IMR-90 (cell line): Measurements from ENCODE around the gene MCUR1. TPM values are rescaled to one million over a fixed set of nuclear protein-coding genes. Genes with fewer than 3 reads are reported as not detected.

Experiments used
- ATAC-seq: fragments of 200-7000 bp; cut with Tn5 transposase; 2 replicates; pipeline ENCODE4 v1.9.1; 2020; ENCODE audit warnings: low read depth, mild to moderate bottlenecking, moderate library complexity
- BruUV-seq: library from RNA; stranded (reverse); fragments of 400-500 nt; replicated peaks from 2 replicates; lab custom pipeline; 2021; lab: Mats Ljungman, UMichigan
- CTCF ChIA-PET: fragments of 300-600 bp; formaldehyde crosslinking; extraction: SDS; loops from one replicate; lab custom pipeline; 2021; ENCODE audit warnings: antibody characterized with exemption; lab: Yijun Ruan, JAX
- POLR2A ChIA-PET: fragments of 300-600 bp; sonication (Branson Sonifier 250); formaldehyde crosslinking; loops from one replicate; lab custom pipeline; 2022; ENCODE audit warnings: antibody characterized with exemption; ENCODE audit not compliant: unreplicated experiment; lab: Charles Lee
- DNase-seq: peaks from one replicate; pipeline ENCODE4 v3.0.0; 2013
- H2AFZ ChIP-seq: replicated peaks from 2 replicates; pipeline ENCODE3; 2013; ENCODE audit warnings: low read length, mild to moderate bottlenecking; ENCODE audit not compliant: poor library complexity
- H2AK5ac ChIP-seq: 2 replicates; pipeline ENCODE4 v1.6.1; 2013; ENCODE audit warnings: low read depth, low read length, inconsistent platforms
- H2AK9ac ChIP-seq: replicated peaks from 2 replicates; pipeline ENCODE3; 2013; ENCODE audit warnings: mild to moderate bottlenecking, low read depth, low read length, moderate library complexity; ENCODE audit not compliant: poor library complexity
- H2BK120ac ChIP-seq: 2 replicates; pipeline ENCODE4 v1.6.1; 2013; ENCODE audit warnings: low read depth, low read length, inconsistent platforms
- H2BK15ac ChIP-seq: 3 replicates; pipeline ENCODE4 v1.6.1; 2013; ENCODE audit warnings: low read depth, low read length, inconsistent platforms
- H2BK20ac ChIP-seq: 2 replicates; pipeline ENCODE4 v1.6.1; 2013; ENCODE audit warnings: low read depth, mild to moderate bottlenecking, inconsistent platforms, low read length, moderate library complexity
- H2BK5ac ChIP-seq: 2 replicates; pipeline ENCODE4 v1.6.1; 2013; ENCODE audit warnings: mild to moderate bottlenecking, low read depth, low read length, inconsistent platforms; ENCODE audit not compliant: poor library complexity, severe bottlenecking
- H3K14ac ChIP-seq: replicated peaks from 2 replicates; pipeline ENCODE4 v1.6.1; 2013; ENCODE audit warnings: low read depth, low read length, inconsistent platforms
- H3K18ac ChIP-seq: 2 replicates; pipeline ENCODE4 v1.6.1; 2013; ENCODE audit warnings: low read depth, low read length, control low read depth
- H3K23ac ChIP-seq: 2 replicates; pipeline ENCODE4 v1.6.1; 2013; ENCODE audit warnings: low read depth, low read length, inconsistent platforms
- H3K27ac ChIP-seq: 2 replicates; pipeline ENCODE4 v1.5.1; 2013; ENCODE audit warnings: mild to moderate bottlenecking, control low read depth, low read length; ENCODE audit not compliant: insufficient read depth
- H3K27me3 ChIP-seq: 2 replicates; pipeline ENCODE4 v1.6.1; 2013; ENCODE audit warnings: low read length; ENCODE audit not compliant: control insufficient read depth, insufficient read depth
- H3K36me3 ChIP-seq: 2 replicates; pipeline ENCODE4 v1.6.1; 2013; ENCODE audit warnings: low read length, mixed read lengths; ENCODE audit not compliant: control insufficient read depth, insufficient read depth
- H3K4ac ChIP-seq: 2 replicates; pipeline ENCODE4 v1.6.1; 2013; ENCODE audit warnings: low read depth, low read length, inconsistent platforms
- H3K4me1 ChIP-seq: 2 replicates; pipeline ENCODE4 v1.6.1; 2013; ENCODE audit warnings: low read length, mixed read lengths; ENCODE audit not compliant: control insufficient read depth, insufficient read depth
- H3K4me2 ChIP-seq: 2 replicates; pipeline ENCODE4 v1.6.1; 2013; ENCODE audit warnings: low read depth, mild to moderate bottlenecking, control low read depth, low read length, moderate library complexity
- H3K4me3 ChIP-seq: 2 replicates; pipeline ENCODE4 v1.5.1; 2013; ENCODE audit warnings: low read depth, mild to moderate bottlenecking, control low read depth, low read length, moderate library complexity; ENCODE audit not compliant: insufficient read depth
- H3K56ac ChIP-seq: 2 replicates; pipeline ENCODE4 v1.6.1; 2013; ENCODE audit warnings: low read length, inconsistent platforms; ENCODE audit not compliant: insufficient read depth; ENCODE audit errors: extremely low read depth
- H3K79me1 ChIP-seq, 2 experiments: 2 replicates each; pipeline ENCODE4 v1.6.1; 2013; ENCODE audit warnings: low read length in 2 of 2, inconsistent platforms in 1 of 2, low read depth in 1 of 2
- H3K9ac ChIP-seq: 2 replicates; pipeline ENCODE4 v1.6.1; 2013; ENCODE audit warnings: low read depth, low read length, control low read depth
- H3K9me1 ChIP-seq: 2 replicates; pipeline ENCODE4 v1.6.1; 2013; ENCODE audit warnings: low read length, inconsistent platforms; ENCODE audit not compliant: insufficient read depth
- H3K9me3 ChIP-seq: 2 replicates; pipeline ENCODE4 v1.6.1; 2013; ENCODE audit warnings: low read length; ENCODE audit not compliant: control insufficient read depth, insufficient read depth
- H4K20me1 ChIP-seq: 2 replicates; pipeline ENCODE4 v1.6.1; 2013; ENCODE audit warnings: low read length, inconsistent platforms; ENCODE audit not compliant: insufficient read depth
- H4K5ac ChIP-seq: 2 replicates; pipeline ENCODE4 v1.6.1; 2013; ENCODE audit warnings: mild to moderate bottlenecking, low read depth, low read length, control low read depth
- H4K8ac ChIP-seq, 2 experiments: 2 replicates each; pipeline ENCODE4 v1.6.1; 2013; ENCODE audit warnings: low read depth in 2 of 2, low read length in 2 of 2, control low read depth in 1 of 2, inconsistent platforms in 1 of 2
- H4K91ac ChIP-seq: 2 replicates; pipeline ENCODE4 v1.6.1; 2013; ENCODE audit warnings: low read depth, low read length, inconsistent platforms; ENCODE audit not compliant: insufficient read depth
- MXI1 ChIP-seq: IDR thresholded peaks from 2 replicates; pipeline ENCODE4 v1.6.1; 2012; ENCODE audit warnings: low read depth, mild to moderate bottlenecking, low read length, moderate library complexity, borderline replicate concordance
- WGBS, 2 experiments: methylation state at CpG; one replicate each; pipeline versions ENCODE4 v1.1.5 to v1.1.7; 2013; ENCODE audit warnings: missing lambda C conversion rate in 2 of 2; ENCODE audit not compliant: insufficient read length in 1 of 2; ENCODE audit errors: extremely low coverage in 2 of 2; 5-methylcytosine and 5-hydroxymethylcytosine counted together
- dilution Hi-C: fragments of 300-500 bp; cut with HindIII; formaldehyde crosslinking; loops from one replicate; pipeline ENCODE4 v1.14.3; 2018; ENCODE audit warnings: low sequenced_read_pairs; ENCODE audit not compliant: unreplicated experiment
- in situ Hi-C: fragments of 300-500 bp; cut with MboI; formaldehyde crosslinking; loops from 3 replicates; pipeline ENCODE4 v1.14.3; 2019; ENCODE audit warnings: low sequenced_read_pairs, inconsistent platforms, mixed read lengths
- intact Hi-C: fragments of 100-400 bp; cut with micrococcal nuclease; formaldehyde crosslinking; loops from 2 replicates; pipeline ENCODE4 v1.10.0; 2022
- polyA plus RNA-seq, 3 experiments: library from polyadenylated mRNA; depleted of rRNA; stranded (reverse); fragments of >200 nt; gene quantifications; 2 replicates each; pipeline ENCODE4 v1.2.3, GENCODE V29; 2012; ENCODE audit warnings: low replicate concordance in 1 of 3
- total RNA-seq: library from RNA; depleted of rRNA; stranded (reverse); fragments of >200 nt; gene quantifications from 2 replicates; pipeline ENCODE4 v1.2.3, GENCODE V29; 2012
- TF ChIP-seq, protein P1 (sequence below): fragments of 150-350 bp; IDR thresholded peaks from 2 replicates; pipeline ENCODE4 v1.6.1; 2016; ENCODE audit warnings: low read depth, mild to moderate bottlenecking, low read length, moderate library complexity, borderline replicate concordance

Gene MCUR1
- total and polyA plus RNA-seq, 2 of the 4 experiments (the other 2 are of a cell fraction), result 4.1 to 6.5 TPM

DNA sequence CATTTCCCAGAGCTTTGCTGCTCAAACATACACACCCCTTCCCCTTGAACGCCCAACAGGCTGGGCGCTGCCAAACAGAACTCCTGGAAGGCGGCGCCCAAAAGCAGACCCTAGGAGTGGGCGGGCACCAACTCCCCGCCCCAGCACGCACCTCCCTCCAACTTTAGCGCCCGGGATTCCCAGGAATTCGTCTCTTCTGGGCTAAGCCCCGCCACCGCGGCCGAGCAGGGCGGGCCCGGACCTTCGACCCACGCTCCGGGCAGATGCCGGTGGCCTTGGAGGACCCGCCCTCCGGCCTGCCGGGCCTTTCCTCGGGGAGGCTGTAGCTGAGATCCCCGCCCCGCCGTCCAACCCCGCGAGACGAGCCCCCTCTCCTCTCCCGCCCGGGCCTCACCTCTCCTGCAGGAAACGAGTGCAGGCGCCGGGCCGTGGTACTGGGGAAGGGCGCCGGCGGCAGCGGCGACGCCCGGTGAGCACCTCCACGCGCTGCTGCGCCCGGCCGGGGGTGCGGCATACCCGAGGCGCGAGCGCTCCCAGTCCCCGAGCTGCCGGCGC lies 659 bp downstream of the MCUR1 start:
- H3K4ac ChIP-seq, result 0 out of 2 replicates have a peak overlapping the region, but pooled peaks have one; percentile 16
- intact Hi-C loops (no loop called here), in situ Hi-C loops (no loop called here), dilution Hi-C loops (no loop called here)
- H3K27ac ChIP-seq, result peak overlapping the region; percentile 82
- H2BK5ac ChIP-seq, result peak overlapping the region; percentile 8
- peak overlapping the region; percentile 87 for H2AK9ac ChIP-seq
- ATAC-seq, result peak; percentile 64
- no peaks in the 10 kb centered on the region for H3K36me3 ChIP-seq
- H3K4me1 ChIP-seq, result no peaks in the 10 kb centered on the region
- peaks cover 3% of the 10 kb centered on the region for H4K20me1 ChIP-seq
- no peak overlapping the region for H2BK120ac ChIP-seq
- peaks cover 6% of the 10 kb centered on the region; the same call in 1 of the 2 replicates for H3K9me1 ChIP-seq
- no TSS peak for BruUV-seq
- no peak overlapping the region; the same call in 1 of the 2 replicates for H3K56ac ChIP-seq
- no peak overlapping the region for H2BK15ac ChIP-seq
- peaks cover 20 to 34% of the 10 kb centered on the region in 2 experiments for H3K79me1 ChIP-seq
- no peak overlapping the region for H4K91ac ChIP-seq
- H2BK20ac ChIP-seq, result no peak overlapping the region
- peak overlapping the region; percentile 14; the same call in 1 of the 2 replicates for H3K23ac ChIP-seq
- peak overlapping the region in 1 of 2 experiments; percentile 36; a peak in 1 of 4 replicates for H4K8ac ChIP-seq
- peak overlapping the region; percentile 55 for H3K9ac ChIP-seq
- H3K14ac ChIP-seq, result no peak overlapping the region
- no peaks in the 10 kb centered on the region for H3K9me3 ChIP-seq
- H3K4me2 ChIP-seq, result peak overlapping the region; percentile 90
- no peaks in the 10 kb centered on the region for H3K27me3 ChIP-seq
- WGBS, 2 experiments, result 1% methylated on average over 24 of the region's 56 CpGs; no CpG with 5 or more reads in 1 of the 2 experiments
- no peak overlapping the region for H4K5ac ChIP-seq
- H3K4me3 ChIP-seq, result peak overlapping the region; percentile 86
- DNase-seq, result peak; percentile 50
- TF ChIP-seq, protein P1, sequence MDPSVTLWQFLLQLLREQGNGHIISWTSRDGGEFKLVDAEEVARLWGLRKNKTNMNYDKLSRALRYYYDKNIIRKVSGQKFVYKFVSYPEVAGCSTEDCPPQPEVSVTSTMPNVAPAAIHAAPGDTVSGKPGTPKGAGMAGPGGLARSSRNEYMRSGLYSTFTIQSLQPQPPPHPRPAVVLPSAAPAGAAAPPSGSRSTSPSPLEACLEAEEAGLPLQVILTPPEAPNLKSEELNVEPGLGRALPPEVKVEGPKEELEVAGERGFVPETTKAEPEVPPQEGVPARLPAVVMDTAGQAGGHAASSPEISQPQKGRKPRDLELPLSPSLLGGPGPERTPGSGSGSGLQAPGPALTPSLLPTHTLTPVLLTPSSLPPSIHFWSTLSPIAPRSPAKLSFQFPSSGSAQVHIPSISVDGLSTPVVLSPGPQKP, result no peak
- peak; percentile 31 for TF ChIP-seq MXI1
- peak overlapping the region; percentile 98 for H2AFZ ChIP-seq
- ChIA-PET POLR2A (no interaction called here), CTCF (no interaction called here)
- H3K18ac ChIP-seq, result no peak overlapping the region
- H2AK5ac ChIP-seq, result no peak overlapping the region
